HepG2 (cell line): ENCODE results near the gene ZBTB22. TPM values are rescaled to one million over a fixed set of nuclear protein-coding genes. Genes with fewer than 3 reads are reported as not detected.

Source experiments
- CREB3 ChIP-seq: sonication (generic); formaldehyde crosslinking; IDR thresholded peaks from 2 replicates; pipeline ENCODE4 v1.5.0; 2020; ENCODE audit warnings: missing genetic modification reagents
- GABPA ChIP-seq, 2 experiments: IDR thresholded peaks; 2 replicates each; pipeline ENCODE4 v1.6.1; 2011 to 2016; ENCODE audit warnings: low read depth in 2 of 2, low read length in 1 of 2, missing biosample characterization in 1 of 2, missing genetic modification characterization in 1 of 2
- HNF1B ChIP-seq: sonication (generic); formaldehyde crosslinking; IDR thresholded peaks from 2 replicates; pipeline ENCODE4 v1.5.1; 2020; ENCODE audit warnings: mild to moderate bottlenecking, moderate library complexity, missing genetic modification reagents
- POLR2A ChIP-seq, 2 experiments: IDR thresholded peaks; 2 replicates each; pipeline ENCODE4 v1.6.1; 2011; ENCODE audit warnings: low read depth in 2 of 2, low read length in 2 of 2, mild to moderate bottlenecking in 1 of 2, moderate library complexity in 1 of 2; ENCODE audit not compliant: insufficient read depth in 1 of 2
- THAP7 ChIP-seq: sonication (generic); formaldehyde crosslinking; IDR thresholded peaks from 2 replicates; pipeline ENCODE4 v1.8.1; 2023; ENCODE audit warnings: mild to moderate bottlenecking, missing genetic modification reagents
- ZFYVE20 ChIP-seq: sonication (generic); formaldehyde crosslinking; IDR thresholded peaks from 2 replicates; pipeline ENCODE4 v1.8.0; 2023; ENCODE audit warnings: low read depth, mild to moderate bottlenecking, moderate library complexity, missing genetic modification reagents, borderline replicate concordance
- ZHX2 ChIP-seq, 2 experiments: sonication (generic) in 1 of 2; formaldehyde crosslinking in 1 of 2; IDR thresholded peaks; 2 replicates each; pipeline versions ENCODE4 v1.6.1 to v1.9.0; 2014 to 2022; ENCODE audit warnings: antibody characterized with exemption in 1 of 2, borderline replicate concordance in 1 of 2, inconsistent platforms in 1 of 2, low read depth in 1 of 2, missing genetic modification reagents in 1 of 2
- ZNF678 ChIP-seq: sonication (generic); formaldehyde crosslinking; IDR thresholded peaks from 2 replicates; pipeline ENCODE4 v1.4.0; 2020; ENCODE audit warnings: mild to moderate bottlenecking, missing genetic modification reagents
- ZSCAN31 ChIP-seq: sonication (generic); formaldehyde crosslinking; IDR thresholded peaks from 2 replicates; pipeline ENCODE4 v1.5.0; 2020; ENCODE audit warnings: low read depth, mild to moderate bottlenecking, missing genetic modification reagents
- polyA plus RNA-seq, 8 experiments: library from polyadenylated mRNA; depleted of rRNA in 3 of 8; stranded (reverse) in 7 of 8; unstranded in 1 of 8; fragments of >200 nt; fragmentation: Illumina TruSeq in 4 of 8; extraction: Trizol in 4 of 8; gene quantifications; 2 replicates each; pipeline versions ENCODE4 v1.2.1 to v1.2.3, GENCODE V29; 2011 to 2016; ENCODE audit warnings: low read depth in 4 of 8, missing spikeins in 1 of 8, mixed read lengths in 1 of 8; ENCODE audit not compliant: insufficient read depth in 1 of 8
- total RNA-seq, 5 experiments: library from RNA; depleted of rRNA; stranded (reverse); fragments of >200 nt; fragmentation: Illumina TruSeq; extraction: Trizol; gene quantifications; 2 replicates each; pipeline ENCODE4 v1.2.3, GENCODE V29; 2016; ENCODE audit warnings: low read depth in 1 of 5

The ZBTB22 gene
- total and polyA plus RNA-seq, 2 of the 13 experiments (the other 11 are each of a cell fraction or from before 2014, with no cell fraction given) = 8.0 to 10.6 TPM

- TF ChIP-seq POLR2A (IDR thresholded peaks at IDR 0.05; ENCODE audit: insufficient read depth in 1 of 2, low read depth in 2 of 2, low read length in 2 of 2) (0 out of 4 replicates have a peak, but pooled peaks of 1 of the 2 experiments have one; percentile 1), ZFYVE20 (CRISPR knock-in tag) (no peak), CREB3 (CRISPR knock-in tag) (no peak), ZHX2 (IDR thresholded peaks at IDR 0.05; ENCODE audit: low read depth) (no peak), ZHX2 (CRISPR knock-in tag; IDR thresholded peaks at IDR 0.05; ENCODE audit: borderline replicate concordance) (no peak), HNF1B (CRISPR knock-in tag) (peak; percentile 72), ZSCAN31 (CRISPR knock-in tag) (no peak), GABPA (IDR thresholded peaks at IDR 0.05; ENCODE audit: low read depth, low read length) (no peak), GABPA (CRISPR knock-in tag; IDR thresholded peaks at IDR 0.05; ENCODE audit: low read depth) (peak; percentile 78), THAP7 (CRISPR knock-in tag) (0 out of 2 replicates have a peak, but pooled peaks have one; percentile 55), ZNF678 (CRISPR knock-in tag) (no peak)
Observed at GRCh38 chr6:33279971-33280511, 37.5 kb downstream of the ZBTB22 start (continued).
